ENCODE data around the gene ANXA1. TPM values are rescaled to one million over a fixed set of nuclear protein-coding genes. Genes with fewer than 3 reads are reported as not detected.

Gene ANXA1
- total RNA-seq, 2 experiments from 2014 or later = 17.9 to 19.9 TPM

DNA sequence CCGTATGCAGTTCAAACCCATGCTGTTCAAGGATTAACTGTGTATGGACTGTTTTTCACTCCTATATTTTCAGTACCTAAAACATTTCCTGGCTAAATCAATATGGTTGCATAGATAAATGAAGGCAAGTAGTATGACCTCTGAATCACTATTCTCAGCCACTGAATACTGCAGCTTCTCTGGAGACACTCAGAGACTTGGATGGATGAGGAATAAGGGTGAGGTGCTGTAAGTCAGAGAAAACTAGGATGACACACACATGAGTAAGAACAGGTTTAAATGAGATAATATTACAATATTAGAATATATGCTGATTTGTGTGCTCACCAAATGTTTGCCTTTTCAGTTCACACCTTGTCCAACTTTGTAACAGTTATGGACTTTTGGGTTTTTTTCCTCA, 26.0 kb upstream of the ANXA1 start:
- H3K27me3 Mint-ChIP-seq (ENCODE audit: low read depth) = no peaks in the 10 kb centered on the region
- H3K9me3 Mint-ChIP-seq = no peaks in the 10 kb centered on the region
- H3K4me3 Mint-ChIP-seq = no peak overlapping the region
- no peaks in the 10 kb centered on the region for H3K4me1 Mint-ChIP-seq (ENCODE audit: low read depth)
- DNase-seq = no peak
- CTCF ChIA-PET = interaction anchor here (0.7 kb wide), 1 partner anchor 607 kb away, joined by 3 read pairs; no protein-coding TSS in a partner anchor
- H3K27ac Mint-ChIP-seq = no peak overlapping the region
- H3K36me3 Mint-ChIP-seq (ENCODE audit: low read depth) = no peaks in the 10 kb centered on the region
- intact Hi-C loops (cut with micrococcal nuclease) = no loop called here

DNA sequence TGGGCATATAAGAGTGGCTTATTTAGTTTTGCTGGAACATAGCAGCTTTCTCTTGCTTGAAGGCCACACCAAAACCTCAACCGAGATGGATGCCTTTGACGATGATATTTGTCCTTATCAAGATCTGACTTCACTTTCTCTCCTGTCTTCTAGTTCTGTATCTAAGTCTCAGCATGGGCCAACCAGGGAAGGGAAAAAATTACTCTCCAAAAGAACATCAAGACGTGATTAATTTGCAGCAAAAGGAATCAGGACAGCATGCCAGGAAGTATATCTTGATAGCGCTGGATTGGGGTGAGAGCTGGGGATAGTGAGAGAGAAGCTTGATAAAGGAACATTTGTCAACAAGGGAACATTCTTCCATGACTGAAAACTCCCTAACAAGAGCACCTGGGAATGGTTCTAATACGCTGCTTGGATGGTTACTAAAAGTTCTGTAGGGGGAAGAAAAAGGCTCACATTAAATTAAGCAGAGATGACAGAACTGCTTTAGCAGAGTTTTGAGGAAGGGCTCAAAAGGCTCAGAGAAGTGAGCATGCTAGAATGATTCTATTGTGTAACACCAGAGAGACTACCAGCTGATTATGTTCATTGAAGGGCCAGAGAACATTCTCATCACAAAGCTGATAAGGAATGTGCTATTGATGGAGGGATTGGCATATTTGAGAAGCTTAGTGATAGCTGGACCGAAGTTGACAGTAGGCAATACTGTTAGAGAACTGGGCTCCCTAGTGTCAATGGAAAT, 21.6 kb upstream of the ANXA1 start:
- Mint-ChIP-seq H3K4me1 (ENCODE audit: low read depth) (peaks cover 12% of the 10 kb centered on the region), H3K27me3 (ENCODE audit: low read depth) (no peaks in the 10 kb centered on the region), H3K9me3 (no peaks in the 10 kb centered on the region), H3K36me3 (ENCODE audit: low read depth) (no peaks in the 10 kb centered on the region), H3K27ac (no peak overlapping the region), H3K4me3 (no peak overlapping the region)
- CTCF ChIA-PET = interaction anchor here (1.0 to 1.9 kb wide), 2 partner anchors 13 to 23 kb away, joined by 3 to 8 read pairs; no protein-coding TSS in a partner anchor
- intact Hi-C loops (cut with micrococcal nuclease) = loop anchor here (5.0 kb wide), 4 partner anchors 37 to 1957 kb away; partner anchors contain the start of genes ABHD17B, C9orf85, CARNMT1 and NMRK1
- DNase-seq = no peak

DNA sequence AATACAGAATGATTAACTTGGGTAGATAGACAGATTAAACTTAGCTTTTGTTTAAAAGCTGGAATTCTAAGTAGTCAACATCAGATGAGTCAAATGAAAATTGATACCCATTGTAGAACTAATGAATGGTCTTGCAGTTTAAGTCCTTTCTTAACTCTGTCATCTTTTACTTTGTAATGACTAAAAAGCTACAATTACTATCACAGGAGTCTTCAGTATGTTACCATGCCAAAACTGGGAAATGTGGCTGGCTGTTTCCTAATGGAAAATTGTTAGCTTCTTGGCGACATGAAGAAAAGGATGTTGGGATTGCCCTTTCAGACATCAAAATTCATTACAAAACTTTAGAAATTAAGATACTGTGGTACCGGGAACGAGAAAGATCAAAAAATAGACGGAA, 20.2 kb upstream of the ANXA1 start:
- intact Hi-C loops (cut with micrococcal nuclease) = loop anchor here (5.0 kb wide), 4 partner anchors 36 to 1956 kb away; partner anchors contain the start of genes ABHD17B, C9orf85, CARNMT1 and NMRK1
- CTCF ChIA-PET = interaction anchor here (1.9 kb wide), 1 partner anchor 24 kb away, joined by 8 read pairs; no protein-coding TSS in a partner anchor
- Mint-ChIP-seq H3K27ac (peak overlapping the region; percentile 86), H3K4me3 (peak overlapping the region; percentile 79), H3K9me3 (no peaks in the 10 kb centered on the region), H3K4me1 (ENCODE audit: low read depth) (peaks cover 23% of the 10 kb centered on the region), H3K27me3 (ENCODE audit: low read depth) (no peaks in the 10 kb centered on the region), H3K36me3 (ENCODE audit: low read depth) (no peaks in the 10 kb centered on the region)
- DNase-seq = no peak

DNA sequence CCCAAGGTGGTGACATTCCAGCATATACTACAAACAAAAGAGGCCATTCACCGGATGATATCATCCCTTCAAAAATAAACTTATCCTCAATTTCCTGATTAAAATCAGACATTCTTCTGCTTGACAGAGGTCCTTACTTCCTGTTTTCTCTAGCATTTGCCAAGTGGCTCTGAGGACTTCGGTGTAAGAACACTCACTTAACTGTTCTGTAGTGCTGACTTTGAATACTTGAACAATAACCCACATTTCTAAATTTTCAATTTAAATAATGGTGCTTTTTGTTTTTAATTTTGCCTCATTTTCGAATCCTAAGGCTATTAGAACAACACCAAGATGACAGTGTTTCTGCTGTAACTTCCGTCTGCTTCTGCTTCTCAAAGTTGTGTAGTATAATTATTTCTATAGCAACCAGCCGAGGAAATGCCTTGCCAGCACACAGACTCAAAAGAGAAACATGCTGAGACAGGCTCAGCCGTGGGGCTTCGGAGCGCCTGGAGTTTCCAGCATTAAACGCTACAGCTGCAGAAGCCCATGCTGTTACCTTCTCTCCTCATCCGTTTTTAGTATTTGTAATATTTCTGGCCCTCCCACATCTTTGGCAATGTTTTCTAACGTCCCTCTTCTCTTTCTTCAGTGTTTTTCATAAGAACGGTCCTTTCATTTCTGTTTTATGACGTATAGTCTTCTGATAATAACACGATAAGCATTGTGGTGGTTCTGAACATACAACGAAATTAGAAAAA, 19.5 kb upstream of the ANXA1 start:
- Mint-ChIP-seq H3K27ac (peak overlapping the region; percentile 86), H3K4me1 (ENCODE audit: low read depth) (peaks cover 25% of the 10 kb centered on the region), H3K9me3 (no peaks in the 10 kb centered on the region), H3K36me3 (ENCODE audit: low read depth) (no peaks in the 10 kb centered on the region), H3K4me3 (peak overlapping the region; percentile 79), H3K27me3 (ENCODE audit: low read depth) (no peaks in the 10 kb centered on the region)
- DNase-seq = peak; percentile 76
- intact Hi-C loops (cut with micrococcal nuclease) = loop anchor here (1.0 to 5.0 kb wide), 10 partner anchors 15 to 1955 kb away; partner anchors contain the start of genes ABHD17B, C9orf85, CARNMT1 and NMRK1
- CTCF ChIA-PET = interaction anchor here (1.3 to 3.4 kb wide), 4 partner anchors 23 to 51 kb away, joined by 4 to 16 read pairs (median 6); no protein-coding TSS in a partner anchor

DNA sequence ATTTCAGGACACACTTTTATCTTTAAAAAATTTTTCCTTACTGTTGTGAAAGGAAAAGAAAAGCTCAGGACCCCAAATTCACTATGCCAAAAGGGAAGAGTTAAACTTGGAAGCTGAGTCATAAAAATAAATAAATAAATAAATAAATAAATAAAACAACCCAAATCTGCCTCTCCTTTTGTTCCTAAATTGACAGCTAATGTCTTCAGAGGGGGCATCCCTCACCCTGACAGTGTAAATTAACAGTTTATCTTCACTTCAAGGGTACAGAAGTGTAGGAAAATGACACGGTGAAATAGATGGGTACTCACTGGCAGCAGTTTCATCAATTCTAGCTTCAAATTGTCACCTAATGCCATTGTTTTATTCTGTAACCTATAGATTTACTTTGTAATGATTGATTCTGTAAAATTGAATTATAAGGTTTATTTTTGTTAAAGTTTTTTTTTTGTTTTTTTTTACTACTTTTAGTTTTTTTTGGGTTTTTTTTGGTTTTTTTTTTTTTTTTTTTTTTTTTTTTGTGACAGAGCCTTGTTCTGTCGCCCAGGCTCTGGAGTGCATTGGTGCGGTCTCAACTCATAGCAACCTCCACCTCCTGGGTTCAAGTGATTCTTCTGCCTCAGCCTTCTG, 18.5 kb upstream of the ANXA1 start:
- H3K27me3 Mint-ChIP-seq (ENCODE audit: low read depth) = no peaks in the 10 kb centered on the region
- H3K9me3 Mint-ChIP-seq = no peaks in the 10 kb centered on the region
- no peaks in the 10 kb centered on the region for H3K36me3 Mint-ChIP-seq (ENCODE audit: low read depth)
- DNase-seq = no peak
- CTCF ChIA-PET = interaction anchor here (0.9 to 3.4 kb wide), 5 partner anchors 16 to 50 kb away, joined by 3 to 16 read pairs (median 5); no protein-coding TSS in a partner anchor
- intact Hi-C loops (cut with micrococcal nuclease) = loop anchor here (5.0 kb wide), 4 partner anchors 34 to 1954 kb away; partner anchors contain the start of genes ABHD17B, C9orf85, CARNMT1 and NMRK1
- H3K27ac Mint-ChIP-seq = peak overlapping the region; percentile 86
- H3K4me3 Mint-ChIP-seq = peak overlapping the region; percentile 79
- H3K4me1 Mint-ChIP-seq (ENCODE audit: low read depth) = peaks cover 25% of the 10 kb centered on the region

DNA sequence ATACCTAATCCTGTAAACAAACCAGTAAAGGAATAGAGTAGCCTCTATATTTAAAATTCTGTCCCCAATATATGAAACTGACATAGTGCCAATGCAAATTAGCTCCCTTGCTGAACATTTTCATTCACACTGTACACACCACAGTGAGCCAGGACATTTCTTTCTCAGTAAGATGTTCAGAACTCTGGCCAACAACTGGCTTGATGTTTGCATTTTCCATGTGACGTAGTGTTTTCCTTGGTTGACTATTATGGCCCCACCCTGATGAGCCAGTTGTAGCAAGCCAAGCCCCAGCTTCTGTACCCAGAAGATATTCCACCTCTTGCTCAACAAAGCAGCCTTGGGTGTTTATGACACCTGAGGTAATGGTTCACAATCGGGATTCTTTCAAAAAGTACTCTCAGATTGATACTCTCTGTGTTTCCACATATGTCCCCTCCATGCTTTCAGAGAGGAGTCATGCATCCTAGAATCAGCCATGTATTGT, 17.7 kb upstream of the ANXA1 start:
- H3K9me3 Mint-ChIP-seq = no peaks in the 10 kb centered on the region
- H3K27me3 Mint-ChIP-seq (ENCODE audit: low read depth) = no peaks in the 10 kb centered on the region
- no peak overlapping the region for H3K27ac Mint-ChIP-seq
- DNase-seq = no peak
- H3K36me3 Mint-ChIP-seq (ENCODE audit: low read depth) = no peaks in the 10 kb centered on the region
- intact Hi-C loops (cut with micrococcal nuclease) = loop anchor here (5.0 kb wide), 4 partner anchors 33 to 1953 kb away; partner anchors contain the start of genes ABHD17B, C9orf85, CARNMT1 and NMRK1
- no peak overlapping the region for H3K4me3 Mint-ChIP-seq
- CTCF ChIA-PET = interaction anchor here (0.7 to 3.4 kb wide), 4 partner anchors 15 to 50 kb away, joined by 4 to 16 read pairs (median 6); no protein-coding TSS in a partner anchor
- H3K4me1 Mint-ChIP-seq (ENCODE audit: low read depth) = peaks cover 28% of the 10 kb centered on the region

DNA sequence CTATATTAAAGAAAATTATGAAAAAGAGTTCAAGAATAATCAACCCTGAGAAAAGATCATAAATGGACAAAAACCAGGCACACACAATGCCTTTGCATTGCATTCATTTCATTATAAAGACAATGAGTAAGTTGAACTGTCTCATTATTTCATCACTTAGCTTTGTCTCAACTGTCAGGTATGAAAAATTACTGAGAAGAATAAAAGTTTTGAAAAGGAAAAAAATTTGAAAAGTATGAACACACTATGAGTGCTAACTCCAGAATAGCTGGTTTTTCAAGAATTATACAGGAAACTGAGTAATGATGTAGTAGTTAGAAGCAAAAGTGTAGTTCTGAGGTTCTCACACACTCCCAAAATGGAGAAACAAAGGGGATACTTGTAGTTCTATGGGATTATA, 16.3 kb upstream of the ANXA1 start:
- Mint-ChIP-seq H3K27ac (no peak overlapping the region), H3K36me3 (ENCODE audit: low read depth) (no peaks in the 10 kb centered on the region), H3K27me3 (ENCODE audit: low read depth) (no peaks in the 10 kb centered on the region), H3K4me1 (ENCODE audit: low read depth) (peaks cover 28% of the 10 kb centered on the region), H3K4me3 (no peak overlapping the region), H3K9me3 (no peaks in the 10 kb centered on the region)
- CTCF ChIA-PET = interaction anchor here (0.6 to 3.4 kb wide), 5 partner anchors 8 to 85 kb away, joined by 3 to 16 read pairs (median 4); no protein-coding TSS in a partner anchor
- no peak for DNase-seq
- intact Hi-C loops (cut with micrococcal nuclease) = loop anchor here (1.0 kb wide), 1 partner anchor 610 kb away; no protein-coding TSS in a partner anchor

DNA sequence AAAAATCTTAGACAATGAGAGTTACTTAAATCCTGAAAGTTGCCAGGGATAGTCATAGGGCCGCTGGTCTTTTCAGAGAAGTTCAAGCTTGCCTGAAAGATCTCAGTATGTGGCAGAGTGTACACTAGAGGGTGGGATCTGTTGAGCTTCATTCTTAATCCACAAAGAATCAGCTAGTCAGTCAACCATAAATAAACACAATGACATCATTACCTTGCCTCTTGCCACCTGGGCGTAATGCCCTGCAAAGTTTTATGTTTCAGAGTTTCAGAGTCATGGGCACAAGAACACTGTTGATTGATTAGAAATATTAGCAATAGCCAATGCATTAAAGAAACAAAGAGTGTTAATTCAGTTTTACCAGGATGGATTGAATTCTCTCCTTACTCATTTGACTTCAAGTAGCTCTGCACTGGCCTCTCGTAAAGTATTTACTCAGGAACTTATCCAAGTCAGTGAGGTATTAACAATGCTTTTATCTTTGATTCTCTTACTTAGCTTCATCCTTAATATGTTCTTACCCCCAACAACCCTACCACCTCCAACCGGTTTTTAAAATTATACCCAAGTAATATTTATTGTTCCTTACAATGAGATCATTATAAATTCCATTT, 14.3 kb upstream of the ANXA1 start:
- H3K4me1 Mint-ChIP-seq (ENCODE audit: low read depth) = peaks cover 31% of the 10 kb centered on the region
- CTCF ChIA-PET = interaction anchor here (0.7 to 1.3 kb wide), 3 partner anchors 15 to 30 kb away, joined by 3 to 4 read pairs (median 3); no protein-coding TSS in a partner anchor
- H3K36me3 Mint-ChIP-seq (ENCODE audit: low read depth) = no peaks in the 10 kb centered on the region
- no peaks in the 10 kb centered on the region for H3K9me3 Mint-ChIP-seq
- intact Hi-C loops (cut with micrococcal nuclease) = no loop called here
- H3K4me3 Mint-ChIP-seq = no peak overlapping the region
- DNase-seq = no peak
- H3K27ac Mint-ChIP-seq = no peak overlapping the region
- no peaks in the 10 kb centered on the region for H3K27me3 Mint-ChIP-seq (ENCODE audit: low read depth)

DNA sequence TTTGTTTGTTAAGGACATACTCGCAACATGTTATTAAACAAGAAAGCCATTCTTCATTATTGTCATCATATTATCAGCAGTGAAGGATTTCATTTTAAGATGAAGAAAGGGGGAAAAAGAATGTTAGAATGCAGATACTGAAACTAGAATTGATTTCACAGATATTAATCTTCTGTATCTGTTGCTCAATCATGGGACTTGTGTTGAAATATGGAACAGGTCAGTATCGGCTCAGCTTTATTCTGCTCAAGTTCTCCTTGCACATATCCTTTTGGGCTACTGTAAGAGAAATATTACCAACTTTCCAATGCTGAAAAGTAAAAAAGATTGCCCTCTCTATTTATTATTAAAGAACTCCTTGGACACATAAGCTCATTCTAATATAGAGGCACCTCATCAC, 13.8 kb upstream of the ANXA1 start:
- Mint-ChIP-seq H3K9me3 (no peaks in the 10 kb centered on the region), H3K4me3 (no peak overlapping the region), H3K27ac (no peak overlapping the region), H3K36me3 (ENCODE audit: low read depth) (no peaks in the 10 kb centered on the region), H3K4me1 (ENCODE audit: low read depth) (peaks cover 30% of the 10 kb centered on the region), H3K27me3 (ENCODE audit: low read depth) (no peaks in the 10 kb centered on the region)
- intact Hi-C loops (cut with micrococcal nuclease) = no loop called here
- no peak for DNase-seq
- CTCF ChIA-PET = interaction anchor here (0.7 to 1.3 kb wide), 3 partner anchors 15 to 30 kb away, joined by 3 to 4 read pairs (median 3); no protein-coding TSS in a partner anchor

DNA sequence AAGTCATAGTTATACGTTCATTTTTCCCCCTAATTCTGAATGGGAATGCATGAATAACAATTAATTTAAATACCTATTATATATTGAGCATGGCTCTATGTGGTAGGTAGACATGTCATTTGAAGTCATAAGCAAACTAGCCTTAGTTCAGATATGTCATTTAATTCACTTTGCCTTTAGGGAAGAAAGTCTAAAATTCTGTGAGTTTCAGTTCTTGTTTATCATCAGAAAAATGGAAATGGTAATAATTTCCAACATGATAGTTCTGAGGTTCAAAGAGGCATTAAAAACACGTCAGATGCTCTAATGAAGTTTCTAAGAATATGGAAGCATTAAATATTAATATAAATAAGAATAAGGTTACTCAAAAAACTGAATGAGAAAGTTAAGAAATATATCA, 13.1 kb upstream of the ANXA1 start:
- H3K9me3 Mint-ChIP-seq = no peaks in the 10 kb centered on the region
- no peak overlapping the region for H3K4me3 Mint-ChIP-seq
- intact Hi-C loops (cut with micrococcal nuclease) = no loop called here
- no peaks in the 10 kb centered on the region for H3K36me3 Mint-ChIP-seq (ENCODE audit: low read depth)
- H3K27me3 Mint-ChIP-seq (ENCODE audit: low read depth) = no peaks in the 10 kb centered on the region
- DNase-seq = no peak
- peaks cover 32% of the 10 kb centered on the region for H3K4me1 Mint-ChIP-seq (ENCODE audit: low read depth)
- H3K27ac Mint-ChIP-seq = no peak overlapping the region
- CTCF ChIA-PET = no interaction called here

DNA sequence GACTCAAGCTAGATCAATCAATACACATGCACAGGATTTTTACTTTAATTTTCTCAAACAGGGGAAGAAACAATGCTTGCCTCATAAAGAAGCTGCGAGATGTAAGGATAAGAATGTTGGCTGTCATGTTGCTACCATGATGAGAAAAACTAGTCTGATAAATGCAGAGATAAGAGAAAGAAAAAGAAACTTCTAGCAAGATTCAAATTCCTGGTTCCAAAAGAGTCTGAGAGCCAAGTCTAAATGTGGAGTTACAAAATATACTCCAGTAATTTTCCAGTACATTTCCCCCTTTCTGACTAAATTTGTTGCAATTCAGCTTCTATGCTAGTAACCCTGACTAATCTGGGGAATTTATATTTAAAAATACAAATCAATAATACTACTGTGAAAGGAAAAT, 10.4 kb upstream of the ANXA1 start:
- no peak overlapping the region for H3K27ac Mint-ChIP-seq
- no peaks in the 10 kb centered on the region for H3K36me3 Mint-ChIP-seq (ENCODE audit: low read depth)
- CTCF ChIA-PET = interaction anchor here (1.6 kb wide), 1 partner anchor 30 kb away, joined by 4 read pairs; no protein-coding TSS in a partner anchor
- intact Hi-C loops (cut with micrococcal nuclease) = no loop called here
- no peaks in the 10 kb centered on the region for H3K27me3 Mint-ChIP-seq (ENCODE audit: low read depth)
- H3K4me1 Mint-ChIP-seq (ENCODE audit: low read depth) = peaks cover 27% of the 10 kb centered on the region
- no peak overlapping the region for H3K4me3 Mint-ChIP-seq
- DNase-seq = no peak
- H3K9me3 Mint-ChIP-seq = no peaks in the 10 kb centered on the region

Measured in activated naive CD4-positive, alpha-beta T cell treated with anti-CD3 and anti-CD28 coated beads for 36 hours (primary cell).